GM18505 (cell line): Measurements from ENCODE around the gene NHSL1.

ENCODE experiments used
- ATAC-seq: cut with Tn5 transposase; IDR thresholded peaks from one replicate; pipeline ENCODE4 v1.9.1; 2021; ENCODE audit not compliant: unreplicated experiment
- POLR2A ChIP-seq: IDR thresholded peaks from 4 replicates; pipeline ENCODE4 v1.6.1; 2011; ENCODE audit warnings: borderline replicate concordance; ENCODE audit not compliant: insufficient read depth, insufficient read length; ENCODE audit errors: extremely low read depth

NHSL1 gene

GRCh38 chr6:138499303-138500018 is at the start of gene NHSL1:
Gene NHSL1 (minus strand): TSS chr6:138499494. CDS start chr6:138499290, 204 bp downstream.
- peak; percentile 95 for ATAC-seq
- TF ChIP-seq POLR2A, result no peak

- TF ChIP-seq POLR2A, result no peak
- ATAC-seq, result no peak
Measured at GRCh38 chr6:138546733-138547185, 47.5 kb upstream of the NHSL1 start.

- no peak for ATAC-seq
Measured at GRCh38 chr6:138545621-138545980, 46.3 kb upstream of the NHSL1 start.

GRCh38 chr6:138544501-138544900 is 45.2 kb upstream of the NHSL1 start:
- TF ChIP-seq POLR2A, result no peak
- no peak for ATAC-seq

More at GRCh38 chr6:138545621-138545980, 46.3 kb upstream of the NHSL1 start:
- TF ChIP-seq POLR2A, result no peak

GRCh38 chr6:138543657-138544056 is 44.4 kb upstream of the NHSL1 start:
- no peak for TF ChIP-seq POLR2A
- ATAC-seq, result no peak

GRCh38 chr6:138541823-138542481 is 42.7 kb upstream of the NHSL1 start:
- no peak for ATAC-seq
- TF ChIP-seq POLR2A, result no peak

GRCh38 chr6:138540468-138540867 is 41.2 kb upstream of the NHSL1 start:
- ATAC-seq, result no peak
- no peak for TF ChIP-seq POLR2A

GRCh38 chr6:138539876-138540275 is 40.6 kb upstream of the NHSL1 start:
- ATAC-seq, result no peak

GRCh38 chr6:138538390-138539031 is 39.2 kb upstream of the NHSL1 start:
- no peak for TF ChIP-seq POLR2A
- ATAC-seq, result no peak

More at GRCh38 chr6:138539876-138540275, 40.6 kb upstream of the NHSL1 start:
- TF ChIP-seq POLR2A, result no peak

GRCh38 chr6:138537106-138537505 is 37.8 kb upstream of the NHSL1 start:
- ATAC-seq, result no peak
- no peak for TF ChIP-seq POLR2A

GRCh38 chr6:138535728-138536455 is 36.6 kb upstream of the NHSL1 start:
- TF ChIP-seq POLR2A, result no peak

GRCh38 chr6:138533667-138534066 is 34.4 kb upstream of the NHSL1 start:
- no peak for ATAC-seq
- no peak for TF ChIP-seq POLR2A

More at GRCh38 chr6:138535728-138536455, 36.6 kb upstream of the NHSL1 start:
- no peak for ATAC-seq

- no peak for TF ChIP-seq POLR2A
- ATAC-seq, result no peak
Measured at GRCh38 chr6:138531387-138531786, 32.1 kb upstream of the NHSL1 start.

GRCh38 chr6:138529478-138529877 is 30.2 kb upstream of the NHSL1 start:
- ATAC-seq, result no peak
- TF ChIP-seq POLR2A, result no peak

- TF ChIP-seq POLR2A, result no peak
- no peak for ATAC-seq
Measured at GRCh38 chr6:138528956-138529355, 29.7 kb upstream of the NHSL1 start.
